Glomerular visceral epithelial cell (primary cell): ENCODE results near the gene GPS1.

Source experiments
- DNase-seq: peaks from one replicate; pipeline ENCODE4 v3.0.0-alpha.2; 2016; ENCODE audit errors: extremely low spot score

GPS1 gene

GRCh38 chr17:82059272-82060000, 7.7 kb downstream of the GPS1 start:
- DNase-seq: no peak

GRCh38 chr17:82060001-82060380, 8.3 kb downstream of the GPS1 start:
- no peak for DNase-seq

GRCh38 chr17:82060614-82061013, 8.9 kb downstream of the GPS1 start:
- DNase-seq: no peak

GRCh38 chr17:82061047-82061925, 9.6 kb downstream of the GPS1 start:
- no peak for DNase-seq

GRCh38 chr17:82062076-82062983, 10.6 kb downstream of the GPS1 start:
- no peak for DNase-seq

- no peak for DNase-seq
These were observed 11.3 kb downstream of the GPS1 start for GRCh38 chr17:82062984-82063368.

- no peak for DNase-seq
These were observed 12.0 kb downstream of the GPS1 start for GRCh38 chr17:82063424-82064415.

- peak; percentile 46 for DNase-seq
These were observed 12.9 kb downstream of the GPS1 start for GRCh38 chr17:82064433-82065192.

- DNase-seq: no peak
These were observed 13.5 kb downstream of the GPS1 start for GRCh38 chr17:82065193-82065637.

GRCh38 chr17:82065638-82066303, 14.1 kb downstream of the GPS1 start, which contains the start of gene DUS1L:
Gene DUS1L (minus strand): TSS chr17:82065804. CDS start chr17:82065059, 745 bp downstream.
- peak; percentile 52 for DNase-seq

GRCh38 chr17:82070611-82071010, 18.9 kb downstream of the GPS1 start:
- DNase-seq: no peak

GRCh38 chr17:82072827-82073226, 21.1 kb downstream of the GPS1 start:
- DNase-seq: no peak

GRCh38 chr17:82073446-82073845, 21.7 kb downstream of the GPS1 start:
- no peak for DNase-seq

GRCh38 chr17:82076018-82076784, 24.5 kb downstream of the GPS1 start:
- no peak for DNase-seq

- DNase-seq: no peak
These were observed 25.3 kb downstream of the GPS1 start for GRCh38 chr17:82076785-82077591.

GRCh38 chr17:82077617-82078358, 26.1 kb downstream of the GPS1 start:
- DNase-seq: no peak

- no peak for DNase-seq
These were observed 26.7 kb downstream of the GPS1 start for GRCh38 chr17:82078433-82078832.
